SK-MEL-5 (cell line): Measurements from ENCODE around the gene SWSAP1. TPM values are rescaled to one million over a fixed set of nuclear protein-coding genes. Genes with fewer than 3 reads are reported as not detected.
A peak's percentile ranks its signal among the peaks of the same experiment; 100 is the strongest.
"Not testable (repeated sequence)": the region's sequence is repeated elsewhere in the genome, so short reads cannot be mapped to it uniquely, and the experiment has no call there.

Experiments
- DNase-seq: peaks from one replicate; pipeline ENCODE4 v3.0.0-alpha.2; 2016; ENCODE audit warnings: low read depth, low spot score
- in situ Hi-C: cut with HindIII; loops from 2 replicates; pipeline ENCODE4 v1.10.0; 2016; ENCODE audit warnings: low sequenced_read_pairs, high pct_unique_total_duplicates, low pct_unique_long_range_greater_than_20kb
- polyA plus RNA-seq, 2 experiments: library from polyadenylated mRNA; depleted of rRNA; stranded (reverse); fragments of >200 nt; gene quantifications; 2 replicates each; pipeline ENCODE4 v1.2.3, GENCODE V29; 2015
- total RNA-seq: library from RNA; depleted of rRNA; stranded (reverse); fragments of >200 nt; shearing (Covaris generic); gene quantifications from 2 replicates; pipeline ENCODE4 v1.2.3, GENCODE V29; 2014; rRNA removed

SWSAP1 gene
- total RNA-seq: 1.0 and 2.4 TPM in 2 replicates
- 2.4 and 3.5 TPM in 2 replicates for polyA plus RNA-seq (2015; cell fraction: cytosol; rRNA removed)
- polyA plus RNA-seq (2015; cell fraction: nucleus; rRNA removed): 2.2 and 2.4 TPM in 2 replicates

GRCh38 chr19:11374433-11375142, at the start of gene SWSAP1:
SWSAP1 (plus strand) TSS chr19:11374666; CDS start chr19:11374681, 15 bp downstream.
- in situ Hi-C loops: no loop called here
- DNase-seq: peak; percentile 99

- no peak for DNase-seq
- in situ Hi-C loops: no loop called here
These were observed 49.6 kb upstream of the SWSAP1 start for GRCh38 chr19:11324748-11325389.

GRCh38 chr19:11325544-11325943, 48.9 kb upstream of the SWSAP1 start:
- no peak for DNase-seq
- in situ Hi-C loops: no loop called here

- in situ Hi-C loops: no loop called here
- DNase-seq: no peak
These were observed 44.3 kb upstream of the SWSAP1 start for GRCh38 chr19:11330127-11330526.

GRCh38 chr19:11331502-11331901, 43.0 kb upstream of the SWSAP1 start:
- no peak for DNase-seq
- in situ Hi-C loops: no loop called here

- DNase-seq: no peak
- in situ Hi-C loops: no loop called here
These were observed 41.6 kb upstream of the SWSAP1 start for GRCh38 chr19:11332822-11333221.

GRCh38 chr19:11333838-11334237, 40.6 kb upstream of the SWSAP1 start:
- in situ Hi-C loops: not testable (repeated sequence)
- DNase-seq: peak; percentile 19

- in situ Hi-C loops: no loop called here
- DNase-seq: no peak
These were observed 38.9 kb upstream of the SWSAP1 start for GRCh38 chr19:11335449-11336146.

- no peak for DNase-seq
- in situ Hi-C loops: no loop called here
These were observed 37.4 kb upstream of the SWSAP1 start for GRCh38 chr19:11337080-11337479.

GRCh38 chr19:11338121-11338520, 36.3 kb upstream of the SWSAP1 start:
- DNase-seq: no peak
- in situ Hi-C loops: no loop called here

- in situ Hi-C loops: no loop called here
- DNase-seq: no peak
These were observed 35.8 kb upstream of the SWSAP1 start for GRCh38 chr19:11338569-11339253.

GRCh38 chr19:11339254-11340098, 35.0 kb upstream of the SWSAP1 start, which contains the start of gene RAB3D:
RAB3D (minus strand) TSS chr19:11339657; CDS start chr19:11337399, 2,258 bp downstream.
- DNase-seq: peak; percentile 85
- in situ Hi-C loops: no loop called here

GRCh38 chr19:11340099-11340467, 34.4 kb upstream of the SWSAP1 start:
- in situ Hi-C loops, DNase-seq: not testable (repeated sequence)

- in situ Hi-C loops: no loop called here
- DNase-seq: no peak
These were observed 32.0 kb upstream of the SWSAP1 start for GRCh38 chr19:11342429-11342828.

- DNase-seq: no peak
These were observed 29.2 kb upstream of the SWSAP1 start for GRCh38 chr19:11345122-11345803.

GRCh38 chr19:11346104-11346940, 28.1 kb upstream of the SWSAP1 start, which contains the start of the genes CCDC159 and TMEM205:
CCDC159 (plus strand) TSS chr19:11346519; CDS start chr19:11346607, 88 bp downstream.
TMEM205 (minus strand) TSS chr19:11346268; CDS start chr19:11345619, 649 bp downstream.
- in situ Hi-C loops: no loop called here
- DNase-seq: peak; percentile 97

More at GRCh38 chr19:11345122-11345803, 29.2 kb upstream of the SWSAP1 start:
- in situ Hi-C loops: no loop called here
